ENCODE data around the gene PSMB11.

DNA sequence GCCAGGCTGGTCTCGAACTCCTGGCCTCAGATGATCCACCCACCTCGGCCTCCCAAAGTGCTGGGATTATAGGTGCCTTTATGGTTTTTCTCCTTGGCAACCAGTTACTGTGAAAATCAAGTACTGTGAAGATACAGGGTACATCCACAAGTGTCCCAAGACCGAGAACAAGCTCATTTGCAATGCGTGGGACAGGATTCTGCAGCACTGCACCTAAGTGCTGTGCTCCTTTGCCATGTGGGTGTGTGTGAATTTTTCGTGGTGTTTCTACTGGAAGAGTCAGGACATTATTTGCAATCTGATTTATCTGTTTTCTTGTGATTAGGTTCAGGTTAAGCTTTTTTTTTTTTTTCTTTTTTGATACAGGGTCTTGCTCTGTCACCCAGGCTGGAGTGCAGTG is 24.9 kb upstream of the PSMB11 start:
- no peak for TF ChIP-seq CTCF (conservative IDR thresholded peaks at IDR 0.05)
- no peak for TF ChIP-seq ZFX (IDR thresholded peaks at IDR 0.05)

Data from C4-2B (cell line).